Measurements from ENCODE around the gene KIF25.

DNA sequence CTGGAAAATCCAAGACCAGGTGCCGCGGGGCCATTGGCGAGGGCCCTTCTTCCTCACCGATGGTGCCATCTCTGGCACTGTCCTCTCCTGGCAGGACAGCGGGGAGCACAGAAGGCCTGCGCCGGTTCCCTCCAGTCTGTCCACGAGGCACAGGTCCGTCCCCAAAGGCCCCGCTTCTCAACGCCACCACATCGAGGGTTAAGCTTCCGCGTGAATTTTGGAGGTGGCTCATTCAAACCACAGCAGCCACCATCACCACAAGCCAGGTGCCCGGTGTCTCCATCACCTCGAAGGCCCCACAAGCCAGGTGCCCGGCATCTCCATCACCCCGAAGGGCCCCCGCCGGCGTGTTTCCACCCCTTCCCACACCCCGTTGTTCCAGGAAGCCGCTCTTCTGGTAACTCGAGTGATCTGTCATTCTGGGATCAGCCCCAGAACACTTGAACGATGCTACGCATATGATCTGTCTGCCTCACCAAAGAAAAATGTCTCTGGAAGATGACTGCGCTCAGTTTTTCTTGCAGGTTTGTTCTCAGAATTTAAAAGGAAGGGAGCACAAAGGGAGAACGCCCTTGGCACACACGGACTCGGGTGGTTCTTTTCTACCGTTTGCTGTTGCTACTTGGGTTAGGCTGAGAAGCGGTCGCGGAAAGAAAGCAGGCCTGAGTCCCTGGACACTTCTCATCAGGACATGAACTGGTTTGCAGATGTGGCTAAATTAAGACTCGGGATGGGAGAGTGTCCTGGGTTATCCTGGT lies 9.9 kb upstream of the KIF25 start:
- TF ChIP-seq, protein P1, sequence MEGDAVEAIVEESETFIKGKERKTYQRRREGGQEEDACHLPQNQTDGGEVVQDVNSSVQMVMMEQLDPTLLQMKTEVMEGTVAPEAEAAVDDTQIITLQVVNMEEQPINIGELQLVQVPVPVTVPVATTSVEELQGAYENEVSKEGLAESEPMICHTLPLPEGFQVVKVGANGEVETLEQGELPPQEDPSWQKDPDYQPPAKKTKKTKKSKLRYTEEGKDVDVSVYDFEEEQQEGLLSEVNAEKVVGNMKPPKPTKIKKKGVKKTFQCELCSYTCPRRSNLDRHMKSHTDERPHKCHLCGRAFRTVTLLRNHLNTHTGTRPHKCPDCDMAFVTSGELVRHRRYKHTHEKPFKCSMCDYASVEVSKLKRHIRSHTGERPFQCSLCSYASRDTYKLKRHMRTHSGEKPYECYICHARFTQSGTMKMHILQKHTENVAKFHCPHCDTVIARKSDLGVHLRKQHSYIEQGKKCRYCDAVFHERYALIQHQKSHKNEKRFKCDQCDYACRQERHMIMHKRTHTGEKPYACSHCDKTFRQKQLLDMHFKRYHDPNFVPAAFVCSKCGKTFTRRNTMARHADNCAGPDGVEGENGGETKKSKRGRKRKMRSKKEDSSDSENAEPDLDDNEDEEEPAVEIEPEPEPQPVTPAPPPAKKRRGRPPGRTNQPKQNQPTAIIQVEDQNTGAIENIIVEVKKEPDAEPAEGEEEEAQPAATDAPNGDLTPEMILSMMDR (conservative IDR thresholded peaks at IDR 0.05), result no peak
- no peak for TF ChIP-seq EZH2 (IDR thresholded peaks at IDR 0.05; ENCODE audit: low read depth)
